T-helper 1 cell (primary cell): ENCODE results near the gene TMEM132D.

Source experiments
- DNase-seq, 5 donors: peaks; one replicate each; pipeline ENCODE4 v3.0.0-alpha.2; 2012 to 2020

TMEM132D gene

GRCh38 chr12:129873111-129873832 is 30.6 kb downstream of the TMEM132D start:
- DNase-seq = no peak

DNA sequence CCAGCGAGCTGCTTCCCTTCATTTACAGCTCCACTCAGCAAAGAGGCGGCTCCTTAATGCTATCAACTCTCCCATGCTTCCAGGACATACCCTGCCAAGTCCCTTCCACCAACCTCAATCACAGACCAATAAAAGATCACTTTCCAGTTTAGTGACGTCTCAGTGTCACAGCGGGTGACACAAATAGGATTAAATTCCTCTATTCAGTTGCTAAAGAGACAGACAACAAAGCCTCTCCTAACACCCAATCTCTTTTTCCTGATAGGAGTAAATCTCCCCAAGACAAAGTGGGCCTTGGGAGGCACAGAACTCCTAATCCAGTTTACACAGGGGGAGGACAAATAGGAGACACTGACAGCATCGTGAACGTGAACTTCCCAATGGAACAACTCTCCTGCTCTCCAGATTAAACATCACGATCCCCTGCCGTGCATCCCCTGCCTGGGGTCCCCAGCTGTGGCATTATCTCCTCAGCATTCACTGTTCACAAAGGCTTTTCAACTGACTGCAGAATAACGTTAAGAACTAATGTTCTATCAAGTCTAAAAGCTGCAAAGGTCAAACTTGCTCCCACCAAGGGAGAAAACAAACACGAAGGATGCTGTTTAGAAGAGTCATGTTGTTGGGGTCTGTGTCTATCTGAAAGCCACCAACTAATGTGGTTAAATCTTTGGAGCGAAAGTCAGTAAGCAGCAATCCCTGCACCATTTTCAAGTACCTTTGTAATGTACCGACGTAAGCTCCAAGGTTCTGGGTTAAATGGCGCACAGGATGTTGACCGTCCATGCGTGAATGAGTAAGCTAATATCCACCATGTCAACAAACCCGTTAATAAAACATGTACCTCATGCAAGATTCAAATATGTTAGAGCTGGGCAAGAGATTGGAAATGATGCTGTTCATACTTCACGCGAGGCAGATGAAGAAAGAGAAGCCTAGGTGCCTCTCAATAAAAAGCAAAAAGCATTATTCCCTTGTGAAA is 31.5 kb downstream of the TMEM132D start:
- no peak for DNase-seq

GRCh38 chr12:129870796-129871195 is 33.0 kb downstream of the TMEM132D start:
- no peak for DNase-seq

GRCh38 chr12:129870136-129870535 is 33.7 kb downstream of the TMEM132D start:
- no peak for DNase-seq

- no peak for DNase-seq
These were observed 35.2 kb downstream of the TMEM132D start for GRCh38 chr12:129868575-129868974.

GRCh38 chr12:129863938-129864337 is 39.9 kb downstream of the TMEM132D start:
- DNase-seq = no peak

DNA sequence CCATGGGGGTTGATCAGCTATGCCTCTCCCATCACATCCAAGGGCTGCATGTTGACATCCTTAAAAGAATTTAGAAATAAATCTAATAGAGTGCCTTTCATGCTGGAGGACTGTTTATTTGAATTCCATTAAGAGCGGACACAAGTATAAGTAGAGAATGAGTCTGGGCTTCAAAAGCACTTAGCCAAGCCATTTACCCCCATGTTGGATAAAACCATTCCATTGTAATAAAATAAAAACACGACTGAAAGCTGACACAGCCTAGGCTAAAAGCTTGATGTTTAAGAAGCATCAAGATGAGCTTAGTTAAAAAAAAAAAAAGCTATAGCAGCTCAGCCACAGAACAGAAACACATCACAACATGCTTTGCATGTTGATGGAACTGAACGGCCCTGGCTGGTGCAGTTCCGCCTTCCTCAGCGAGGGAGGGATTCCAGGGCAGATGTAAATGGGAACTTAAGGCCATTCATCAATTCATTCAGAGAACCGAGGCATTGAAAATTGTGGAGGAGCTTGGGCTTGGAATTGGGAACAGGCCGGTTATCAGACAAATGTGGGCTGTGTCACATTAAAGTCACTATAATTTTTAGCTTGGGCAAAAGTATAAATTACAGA is 41.2 kb downstream of the TMEM132D start:
- DNase-seq = no peak

- DNase-seq = no peak
These were observed 41.9 kb downstream of the TMEM132D start for GRCh38 chr12:129861951-129862350.

GRCh38 chr12:129854591-129854990 is 49.2 kb downstream of the TMEM132D start:
- DNase-seq = no peak

- DNase-seq = no peak
These were observed 52.5 kb downstream of the TMEM132D start for GRCh38 chr12:129851296-129851695.

- DNase-seq = no peak
These were observed 54.9 kb downstream of the TMEM132D start for GRCh38 chr12:129848876-129849275.

DNA sequence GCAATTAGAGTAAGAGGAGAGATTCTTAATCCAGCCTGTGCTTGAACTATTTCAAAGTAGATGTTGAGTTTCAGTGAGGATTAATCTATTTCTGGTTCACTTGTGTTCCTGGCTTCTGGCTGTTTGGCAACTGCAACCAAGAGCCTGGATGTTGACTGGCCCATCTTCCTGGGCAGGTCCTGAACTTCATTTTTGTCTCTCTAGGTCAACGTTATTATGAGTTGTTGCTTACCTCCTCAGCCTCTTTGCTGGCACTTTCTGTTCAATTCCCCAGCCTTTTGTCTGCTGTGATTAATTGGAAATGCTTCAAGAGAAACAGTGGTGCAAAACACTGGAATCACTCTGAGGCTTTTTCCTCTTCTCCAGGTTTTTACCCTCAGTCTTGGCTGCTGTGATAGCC is 56.8 kb downstream of the TMEM132D start:
- DNase-seq = no peak

GRCh38 chr12:129844662-129845220 is 59.1 kb downstream of the TMEM132D start:
- no peak for DNase-seq

GRCh38 chr12:129841251-129841650 is 62.6 kb downstream of the TMEM132D start:
- no peak for DNase-seq

DNA sequence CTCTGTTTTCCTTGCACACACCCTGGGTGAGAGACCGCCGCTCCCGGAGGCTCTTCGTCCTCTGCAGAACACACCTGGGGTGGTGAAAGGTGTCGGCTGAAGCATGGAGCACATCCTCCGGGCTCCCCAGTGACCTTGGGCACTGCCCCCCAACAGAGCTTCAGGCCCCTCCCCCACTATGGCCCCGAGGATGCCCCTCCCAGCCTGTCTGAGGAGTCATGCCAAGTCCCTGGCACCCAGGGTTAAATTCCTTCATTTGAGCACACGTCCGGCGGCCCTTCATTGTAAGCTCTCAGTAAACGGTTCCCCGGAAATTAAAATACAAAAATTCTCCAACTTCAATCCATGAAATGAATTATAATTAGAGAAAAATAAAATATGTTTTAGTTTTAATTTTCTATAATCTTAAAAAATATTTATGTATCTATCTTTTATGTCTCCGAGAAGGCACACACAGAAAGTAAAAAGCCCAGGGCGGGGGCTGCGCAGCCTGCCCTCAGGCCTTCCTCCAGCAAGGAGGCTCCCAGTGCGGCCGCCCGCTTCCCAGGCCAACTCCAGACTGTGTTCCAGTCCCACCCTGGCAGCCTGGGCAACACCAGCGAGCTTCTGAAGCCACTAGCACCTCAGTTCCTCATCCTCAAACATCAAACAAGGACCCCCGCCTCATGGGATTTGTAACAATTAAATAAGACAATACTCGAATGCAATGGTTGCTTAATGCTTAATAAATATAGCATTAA is 63.5 kb downstream of the TMEM132D start:
- no peak for DNase-seq

GRCh38 chr12:129839679-129840078 is 64.1 kb downstream of the TMEM132D start:
- DNase-seq = no peak

DNA sequence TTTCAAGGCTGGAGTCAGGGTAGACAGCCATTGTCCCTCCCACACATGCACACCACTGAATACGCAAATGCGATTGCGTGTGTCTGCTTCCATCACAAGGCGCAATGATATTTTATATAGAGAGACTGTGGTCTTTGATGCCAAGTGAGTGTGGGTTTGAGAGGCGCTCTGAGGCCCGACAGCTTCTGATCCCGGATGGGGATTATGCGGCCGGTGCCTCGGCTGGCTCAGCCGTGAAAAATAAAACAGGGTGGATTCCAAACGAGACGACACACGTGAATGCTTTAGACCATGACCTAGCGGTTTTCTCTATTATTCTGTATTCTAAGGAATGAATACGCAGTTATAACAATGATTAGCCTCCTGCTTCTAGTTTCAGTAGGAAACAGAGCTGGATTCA is 72.5 kb downstream of the TMEM132D start:
- DNase-seq = no peak

- no peak for DNase-seq
These were observed 73.0 kb downstream of the TMEM132D start for GRCh38 chr12:129830796-129831195.

DNA sequence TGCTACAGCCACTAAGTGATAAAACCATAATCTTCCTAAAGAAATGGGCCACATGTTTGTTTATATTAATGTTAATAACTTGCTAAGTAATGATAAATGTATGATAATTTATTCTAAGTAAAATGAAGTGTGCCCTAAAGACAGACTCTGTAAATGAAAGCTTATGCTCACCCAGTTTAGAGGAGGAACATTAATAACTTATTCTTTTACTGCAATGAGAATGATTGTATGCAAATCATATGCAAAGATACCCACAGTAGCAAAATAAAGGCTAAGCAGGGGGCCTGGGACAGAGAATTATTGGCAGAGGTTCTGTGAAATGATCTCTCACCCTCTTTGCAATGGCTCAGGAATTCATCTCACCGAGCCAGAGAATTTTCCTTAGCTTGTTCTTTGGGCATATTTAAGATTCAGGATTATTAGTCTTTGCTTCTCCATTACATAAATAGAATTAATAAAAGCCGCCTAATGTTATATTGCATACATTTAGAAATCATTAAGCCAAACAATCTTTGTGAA is 75.9 kb downstream of the TMEM132D start:
- DNase-seq = no peak

GRCh38 chr12:129827102-129827865 is 76.5 kb downstream of the TMEM132D start:
- no peak for DNase-seq

DNA sequence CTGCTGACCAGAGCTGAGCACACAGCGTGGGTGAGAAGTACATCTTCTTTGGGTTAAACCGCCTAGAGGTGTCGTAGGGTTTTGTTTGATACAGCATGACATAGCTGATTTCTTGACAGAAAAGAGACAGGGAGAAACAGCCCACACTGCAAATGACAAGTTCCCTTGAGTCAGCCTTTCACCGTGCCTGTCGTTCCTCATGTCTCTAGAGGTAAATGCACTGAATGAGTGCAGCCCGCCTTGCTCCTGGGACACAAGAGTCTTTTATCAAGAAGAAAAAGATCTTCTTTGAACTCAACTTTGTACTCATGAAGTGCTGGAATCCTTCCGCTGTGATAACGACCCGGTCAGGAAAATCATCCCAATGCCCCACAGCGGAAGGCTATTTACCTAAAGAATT is 77.6 kb downstream of the TMEM132D start:
- DNase-seq = no peak
